K562 (cell line): ENCODE results near the gene GPC2. TPM values are rescaled to one million over a fixed set of nuclear protein-coding genes. Genes with fewer than 3 reads are reported as not detected.

Experiments used
- CEBPB ChIP-seq: fragments of 450-650 bp; IDR thresholded peaks from 2 replicates; pipeline ENCODE4 v1.6.1; 2016; ENCODE audit warnings: missing genetic modification characterization, missing compliant biosample characterization
- CHD2 ChIP-seq: IDR thresholded peaks from 2 replicates; pipeline ENCODE4 v1.6.1; 2011; ENCODE audit warnings: low read depth, low read length
- CUX1 ChIP-seq: fragments of 200-800 bp; sonication (Bioruptor generic); IDR thresholded peaks from 2 replicates; pipeline ENCODE4 v1.6.1; 2016; ENCODE audit warnings: missing genetic modification characterization, missing compliant biosample characterization
- ERF ChIP-seq: fragments of 450-650 bp; formaldehyde crosslinking; IDR thresholded peaks from 2 replicates; pipeline ENCODE4 v1.4.0; 2020; ENCODE audit warnings: mild to moderate bottlenecking, mixed read lengths
- HMBOX1 ChIP-seq: sonication (generic); IDR thresholded peaks from 2 replicates; pipeline ENCODE4 v1.6.1; 2016
- KDM2B ChIP-seq: fragments of 250-450 bp; sonication (Bioruptor Pico); IDR thresholded peaks from 2 replicates; pipeline ENCODE4 v1.8.0; 2021; ENCODE audit warnings: mild to moderate bottlenecking, moderate library complexity
- SMAD1 ChIP-seq: fragments of 150-350 bp; IDR thresholded peaks from 2 replicates; pipeline ENCODE4 v1.6.1; 2014; ENCODE audit warnings: low read length, low read depth; ENCODE audit not compliant: partially characterized antibody
- SMARCB1 ChIP-seq: IDR thresholded peaks from 2 replicates; pipeline ENCODE4 v1.6.1; 2011; ENCODE audit warnings: improper control_type of control experiment, low read depth; ENCODE audit not compliant: insufficient read length
- SMARCE1 ChIP-seq: fragments of 450-650 bp; IDR thresholded peaks from 2 replicates; pipeline ENCODE4 v1.7.1; 2016; ENCODE audit warnings: mild to moderate bottlenecking
- YY1 ChIP-seq, 3 experiments: IDR thresholded peaks; 2 replicates each; pipeline ENCODE4 v1.6.1; 2011; ENCODE audit warnings: low read length in 2 of 3, mild to moderate bottlenecking in 2 of 3, moderate library complexity in 2 of 3, borderline replicate concordance in 1 of 3, control low read depth in 1 of 3, low read depth in 1 of 3; ENCODE audit not compliant: insufficient read depth in 3 of 3, insufficient replicate concordance in 2 of 3, control insufficient read depth in 1 of 3, insufficient read length in 1 of 3; ENCODE audit errors: extremely low read depth in 1 of 3
- ZC3H11A ChIP-seq: IDR thresholded peaks from 2 replicates; pipeline ENCODE4 v1.6.1; 2012; ENCODE audit warnings: low read depth, low read length, improper control_type of control experiment
- ZC3H4 ChIP-seq: sonication (generic); formaldehyde crosslinking; IDR thresholded peaks from 2 replicates; pipeline ENCODE4 v1.9.0; 2021; ENCODE audit warnings: missing genetic modification reagents, borderline replicate concordance
- ZNF277 ChIP-seq: fragments of 250-450 bp; sonication (Bioruptor Pico); IDR thresholded peaks from 2 replicates; pipeline ENCODE4 v1.8.0; 2022; ENCODE audit warnings: inconsistent platforms, mild to moderate bottlenecking, moderate library complexity, borderline replicate concordance
- ZNF41 ChIP-seq: fragments of 250-450 bp; sonication (Bioruptor Pico); conservative IDR thresholded peaks from 2 replicates; pipeline ENCODE4 v1.4.0; 2020; ENCODE audit warnings: mild to moderate bottlenecking
- ZNF766 ChIP-seq: fragments of 200-800 bp; sonication (Bioruptor generic); conservative IDR thresholded peaks from 2 replicates; pipeline ENCODE4 v1.6.1; 2016; ENCODE audit warnings: missing genetic modification characterization, missing compliant biosample characterization
- polyA plus RNA-seq, 8 experiments: library from polyadenylated mRNA; depleted of rRNA in 4 of 8; stranded (reverse) in 5 of 8; unstranded in 3 of 8; fragments of >200 nt; fragmentation: Nextera tagmentation in 2 of 8; fragmentation: Illumina TruSeq in 1 of 8; extraction: Ambion mirVana in 2 of 8; extraction: Trizol in 1 of 8; gene quantifications; 2 replicates each; pipeline versions ENCODE4 v1.2.1 to v1.2.3, GENCODE V29; 2011 to 2014; ENCODE audit warnings: inconsistent platforms in 1 of 8, missing spikeins in 1 of 8
- total RNA-seq, 7 experiments: library from RNA; depleted of rRNA in 6 of 7; stranded (reverse); fragments of >200 nt in 6 of 7; fragmentation: Illumina TruSeq in 2 of 7; extraction: Trizol in 2 of 7; gene quantifications; 2 replicates each; pipeline versions ENCODE4 v1.2.1 to v1.2.3, GENCODE V29; 2011 to 2021; ENCODE audit warnings: low replicate concordance in 1 of 7

Gene GPC2
- total and polyA plus RNA-seq, 9 of the 15 experiments (the other 6 are each of a cell fraction or from before 2014, with no cell fraction given) = 0.06 to 7.7 (median 1.4) TPM; not detected in 1

- no peak for TF ChIP-seq ZNF41
- TF ChIP-seq HMBOX1 = no peak
- TF ChIP-seq SMAD1 = no peak
- TF ChIP-seq CEBPB = no peak
- TF ChIP-seq CUX1 (CRISPR knock-in tag) = 0 out of 2 replicates have a peak, but pooled peaks have one; percentile 25
- peak; percentile 66 for TF ChIP-seq CHD2
- TF ChIP-seq YY1 (IDR thresholded peaks at IDR 0.05; ENCODE audit: borderline replicate concordance in 1 of 3, control insufficient read depth in 1 of 3, extremely low read depth in 1 of 3, insufficient read depth in 3 of 3, insufficient read length in 1 of 3, insufficient replicate concordance in 2 of 3, low read depth in 1 of 3, low read length in 2 of 3) = no peak
- no peak for TF ChIP-seq ZNF277 (CRISPR knock-in tag)
- TF ChIP-seq SMARCB1 = no peak
- peak; percentile 3; the same call in 1 of the 2 replicates for TF ChIP-seq SMARCE1
- TF ChIP-seq KDM2B (CRISPR knock-in tag) = peak; percentile 75; the same call in 1 of the 2 replicates
- 0 out of 2 replicates have a peak, but pooled peaks have one; percentile 42 for TF ChIP-seq ZNF766 (CRISPR knock-in tag)
- TF ChIP-seq ERF (CRISPR knock-in tag) = peak; percentile 75; the same call in 1 of the 2 replicates
- 0 out of 2 replicates have a peak, but pooled peaks have one; percentile 34 for TF ChIP-seq ZC3H11A
- TF ChIP-seq ZC3H4 = peak; percentile 48; the same call in 1 of the 2 replicates
Measured at GRCh38 chr7:100126239-100126930, 50.8 kb downstream of the GPC2 start (continued).
